Keratinocyte (primary cell): ENCODE data around the gene PHF12. TPM values are rescaled to one million over a fixed set of nuclear protein-coding genes. Genes with fewer than 3 reads are reported as not detected.

Experiments
- DNase-seq: peaks from one replicate; pipeline ENCODE4 v3.0.0-alpha.2; 2011; ENCODE audit warnings: low read depth, missing footprints, low spot score
- FAIRE-seq: peaks from 2 replicates; lab custom pipeline; 2011; peaks lifted over from hg19 to GRCh38; lab: Jason Lieb, UNC
- H2AFZ ChIP-seq: 2 replicates; pipeline ENCODE4 v1.6.0; 2012; ENCODE audit warnings: low read length, control low read depth, inconsistent platforms; ENCODE audit not compliant: control insufficient read depth
- H3K27ac ChIP-seq: 2 replicates; pipeline ENCODE4 v1.5.1; 2011; ENCODE audit warnings: low read length; ENCODE audit not compliant: control insufficient read depth, insufficient read depth
- H3K27me3 ChIP-seq: 3 replicates; pipeline ENCODE4 v1.6.0; 2011; ENCODE audit warnings: low read length; ENCODE audit not compliant: control insufficient read depth, insufficient read depth; ENCODE audit errors: extremely low read depth
- H3K36me3 ChIP-seq, 2 experiments: 2 replicates in 1 of 2; 3 replicates in 1 of 2; pipeline ENCODE4 v1.5.1; 2011; ENCODE audit warnings: low read length in 2 of 2, mild to moderate bottlenecking in 1 of 2; ENCODE audit not compliant: control insufficient read depth in 2 of 2, insufficient read depth in 2 of 2; ENCODE audit errors: extremely low read depth in 1 of 2
- H3K4me1 ChIP-seq: 3 replicates; pipeline ENCODE4 v1.5.1; 2011; ENCODE audit warnings: low read length; ENCODE audit not compliant: control insufficient read depth, insufficient read depth; ENCODE audit errors: extremely low read depth
- H3K4me2 ChIP-seq: 3 replicates; pipeline ENCODE4 v1.6.0; 2011; ENCODE audit warnings: low read depth, low read length; ENCODE audit not compliant: control insufficient read depth, insufficient read depth; ENCODE audit errors: extremely low read depth
- H3K4me3 ChIP-seq, 3 experiments: fragments of 200-600 bp in 1 of 3; sonication (generic) in 1 of 3; 2 replicates in 2 of 3; 3 replicates in 1 of 3; pipeline ENCODE4 v1.5.1; 2011 to 2016; ENCODE audit warnings: low read length in 3 of 3, mild to moderate bottlenecking in 3 of 3, control low read depth in 2 of 3, inconsistent platforms in 1 of 3, low read depth in 1 of 3, mixed read lengths in 1 of 3, mixed run types in 1 of 3, moderate library complexity in 1 of 3; ENCODE audit not compliant: control insufficient read depth in 2 of 3, insufficient read depth in 2 of 3; ENCODE audit errors: extremely low read depth in 1 of 3
- H3K79me2 ChIP-seq: 2 replicates; pipeline ENCODE4 v1.6.0; 2012; ENCODE audit warnings: low read length; ENCODE audit not compliant: control insufficient read depth, insufficient read depth
- H3K9ac ChIP-seq: 3 replicates; pipeline ENCODE4 v1.6.0; 2011; ENCODE audit warnings: low read length; ENCODE audit not compliant: control insufficient read depth, insufficient read depth; ENCODE audit errors: extremely low read depth
- H3K9me1 ChIP-seq: 3 replicates; pipeline ENCODE4 v1.6.0; 2011; ENCODE audit warnings: low read length; ENCODE audit not compliant: control insufficient read depth, insufficient read depth; ENCODE audit errors: extremely low read depth
- H3K9me3 ChIP-seq: 2 replicates; pipeline ENCODE4 v1.5.1; 2012; ENCODE audit warnings: low read depth, low read length; ENCODE audit not compliant: control insufficient read depth
- H4K20me1 ChIP-seq: 3 replicates; pipeline ENCODE4 v1.6.0; 2011; ENCODE audit warnings: low read length; ENCODE audit not compliant: control insufficient read depth, insufficient read depth; ENCODE audit errors: extremely low read depth
- CTCF ChIP-seq, 3 experiments: IDR thresholded peaks in 1 of 3; conservative IDR thresholded peaks in 1 of 3; optimal IDR thresholded peaks in 1 of 3; 2 replicates in 2 of 3; 3 replicates in 1 of 3; pipeline versions ENCODE3 to v1.5.1; 2011; ENCODE audit warnings: low read length in 3 of 3, mild to moderate bottlenecking in 3 of 3, moderate library complexity in 2 of 3, control low read depth in 1 of 3, inconsistent platforms in 1 of 3; ENCODE audit not compliant: insufficient read depth in 2 of 3; ENCODE audit errors: extremely low read depth in 1 of 3
- EZH2 ChIP-seq: IDR thresholded peaks from one replicate; pipeline ENCODE4 v1.6.1; 2012; ENCODE audit warnings: inconsistent platforms, mild to moderate bottlenecking, low read length, moderate library complexity
- dilution Hi-C: fragments of 300-500 bp; cut with MboI; formaldehyde crosslinking; loops from one replicate; pipeline ENCODE4 v1.7.0; 2020; ENCODE audit warnings: low sequenced_read_pairs; ENCODE audit not compliant: extremely low pct_ligation_motif_present
- polyA plus RNA-seq, 5 experiments: library from polyadenylated mRNA; depleted of rRNA in 3 of 5; stranded (reverse) in 3 of 5; stranded (forward) in 1 of 5; unstranded in 1 of 5; fragments of >200 nt; gene quantifications; 1 replicate in 1 of 5; 2 replicates in 3 of 5; 3 replicates in 1 of 5; pipeline versions ENCODE4 v1.2.1 to v1.2.3, GENCODE V29; 2011 to 2012; ENCODE audit warnings: missing spikeins in 2 of 5, low read depth in 1 of 5, low replicate concordance in 1 of 5

The PHF12 gene
- polyA plus RNA-seq, 1 donor (not counting 4 experiments of a cell fraction or from before 2014, with no cell fraction given): 9.6 TPM

GRCh38 chr17:28996554-28997096, 45.3 kb upstream of the PHF12 start:
- no peak for DNase-seq
- Histone ChIP-seq H3K4me3 (no peak overlapping the region), H4K20me1 (no peaks in the 10 kb centered on the region), H3K4me2 (no peak overlapping the region), H3K79me2 (no peaks in the 10 kb centered on the region), H3K9ac (no peak overlapping the region), H2AFZ (no peak overlapping the region), H3K4me1 (no peaks in the 10 kb centered on the region), H3K9me1 (no peaks in the 10 kb centered on the region), H3K27me3 (peaks cover 32% of the 10 kb centered on the region), H3K27ac (no peak overlapping the region), H3K9me3 (no peaks in the 10 kb centered on the region), H3K36me3 (no peaks in the 10 kb centered on the region)
- FAIRE-seq: no peak
- no peak for TF ChIP-seq CTCF (optimal IDR thresholded peaks at IDR 0.05 in 1 of 3, IDR thresholded peaks at IDR 0.05 in 1 of 3, conservative IDR thresholded peaks at IDR 0.05 in 1 of 3; ENCODE audit: extremely low read depth in 1 of 3, insufficient read depth in 2 of 3, low read length in 3 of 3)
- TF ChIP-seq EZH2: no peak
- dilution Hi-C loops: no loop called here

- Histone ChIP-seq H3K9me3 (no peaks in the 10 kb centered on the region), H2AFZ (no peak overlapping the region), H3K79me2 (no peaks in the 10 kb centered on the region), H4K20me1 (no peaks in the 10 kb centered on the region), H3K36me3 (no peaks in the 10 kb centered on the region), H3K9ac (no peak overlapping the region), H3K4me1 (no peaks in the 10 kb centered on the region), H3K9me1 (no peaks in the 10 kb centered on the region), H3K4me2 (no peak overlapping the region), H3K27me3 (peaks cover 17% of the 10 kb centered on the region), H3K4me3 (no peak overlapping the region), H3K27ac (no peak overlapping the region)
- FAIRE-seq (no peak), DNase-seq (no peak)
- TF ChIP-seq CTCF (optimal IDR thresholded peaks at IDR 0.05 in 1 of 3, IDR thresholded peaks at IDR 0.05 in 1 of 3, conservative IDR thresholded peaks at IDR 0.05 in 1 of 3; ENCODE audit: extremely low read depth in 1 of 3, insufficient read depth in 2 of 3, low read length in 3 of 3) (no peak), EZH2 (no peak)
- dilution Hi-C loops: no loop called here
Measured at GRCh38 chr17:28993645-28994426, 42.5 kb upstream of the PHF12 start.
